Heart left ventricle (tissue), 16 donors: ENCODE results near the gene PAN3. TPM values are rescaled to one million over a fixed set of nuclear protein-coding genes. Genes with fewer than 3 reads are reported as not detected.

Experiments
- ATAC-seq, 4 donors: fragments of 200-7000 bp; cut with Tn5 transposase; one replicate each; pipeline ENCODE4 v1.9.1; 2020 to 2022; ENCODE audit warnings: moderate library complexity in 4 of 4, mild to moderate bottlenecking in 3 of 4, moderate number of reproducible peaks in 1 of 4
- DNase-seq, 5 donors: peaks; one replicate each; pipeline ENCODE4 v3.0.0-alpha.2; 2020
- H3K27ac ChIP-seq, 12 donors: fragments of 200-600 bp; sonication (generic) in 4 of 12; one replicate each; pipeline versions ENCODE4 v1.5.0 to v1.8.0; 2016 to 2022; ENCODE audit warnings: mild to moderate bottlenecking in 2 of 12
- H3K27me3 ChIP-seq, 9 donors: fragments of 200-600 bp; sonication (generic) in 2 of 9; one replicate each; pipeline versions ENCODE4 v1.5.1 to v1.8.0; 2016 to 2022; ENCODE audit warnings: mild to moderate bottlenecking in 3 of 9
- H3K36me3 ChIP-seq, 9 donors: fragments of 200-600 bp; sonication (generic) in 2 of 9; one replicate each; pipeline versions ENCODE4 v1.5.0 to v1.8.0; 2018 to 2022; ENCODE audit warnings: mild to moderate bottlenecking in 2 of 9
- H3K4me1 ChIP-seq, 12 donors: fragments of 200-600 bp; sonication (generic) in 4 of 12; one replicate each; pipeline versions ENCODE4 v1.5.0 to v1.8.0; 2016 to 2022; ENCODE audit warnings: mild to moderate bottlenecking in 3 of 12
- H3K4me3 ChIP-seq, 12 donors: fragments of 200-600 bp; sonication (generic) in 4 of 12; one replicate each; pipeline versions ENCODE4 v1.5.0 to v1.8.0; 2017 to 2022; ENCODE audit warnings: mild to moderate bottlenecking in 9 of 12, moderate library complexity in 4 of 12
- H3K9me3 ChIP-seq, 12 donors: fragments of 200-600 bp; sonication (generic) in 4 of 12; one replicate each; pipeline versions ENCODE4 v1.5.0 to v1.8.0; 2016 to 2022; ENCODE audit warnings: mild to moderate bottlenecking in 1 of 12
- CTCF ChIP-seq, 12 donors: fragments of 200-600 bp; sonication (generic) in 4 of 12; IDR thresholded peaks; one replicate each; pipeline versions ENCODE4 v1.5.0 to v1.8.0; 2018 to 2022; ENCODE audit warnings: antibody characterized with exemption in 12 of 12, mild to moderate bottlenecking in 5 of 12
- POLR2A ChIP-seq, 2 donors: fragments of 450-650 bp; IDR thresholded peaks; one replicate each; pipeline ENCODE4 v1.6.1; 2017; ENCODE audit warnings: antibody characterized with exemption in 2 of 2, mild to moderate bottlenecking in 2 of 2, moderate library complexity in 2 of 2
- whole genome bisulfite sequencing, 4 donors: extraction: QIAGEN DNeasy Blood & Tissue Kit in 2 of 4; methylation state at CpG; one replicate each; pipeline versions ENCODE4 v1.1.5 to v1.1.7; 2013 to 2018; 5-methylcytosine and 5-hydroxymethylcytosine counted together
- intact Hi-C, 10 donors: fragments of 100-400 bp; cut with DNase I; formaldehyde crosslinking; loops; one replicate each; pipeline versions ENCODE4 v1.11.1 to v1.14.2; 2022
- polyA plus RNA-seq, 2 donors: library from polyadenylated mRNA; stranded (reverse); fragments of 200-250 nt; gene quantifications; one replicate each; pipeline ENCODE4 v1.2.3, GENCODE V29; 2013
- total RNA-seq, 9 donors: library from RNA; depleted of rRNA in 2 of 9; stranded (reverse); fragments of >200 nt in 2 of 9; fragmentation: NEBNext Ultra II Directional in 3 of 9; extraction: Animal tissue kit (Norgen Biotek cat#: 25700) in 3 of 9; gene quantifications; one replicate each; pipeline versions ENCODE4 v1.1.0 to v1.2.4, GENCODE V29; 2016 to 2023
- donor health status: ischemic (EF 13 %, LVEDD 7.1; RV severe dilation, severe dysfunction).
- donor health status: healthy with polysubstance abuse.
- donor health status: DM: no; HTN: yes; CAD: no.
- donor health status: DM: no; HTN: no; CAD: no.
- donor health status: ischemic (EF 25% LVEDD 6.9; RV normal size, moderate dysfunction).
- donor health status: ischemic (EF 25% LVEDD 5.7; RV mildly dilated, moderate dysfunction).
- donor health status: healthy.
- donor health status: DM: yes; HTN: yes; CAD: no.
- donor health status: ischemic (EF 35%, LVEDD 5.7; RV mildly dilated, moderate dysfunction).
- donor health status: nonischemic (EF 11% LVEDD 7.7; RV severe dilation, severe dysfunction).
- donor health status: DM: yes; HTN: yes; CAD: no.
- donor health status: PGD.
- donor health status: ischemic (EF 29% LVEDD 5.4; RV normal size, mild dysfunction).
- donor health status: nonischemic (EF 23%, LVEDD 6.1; RV moderate dilation, normal function).

PAN3 gene
- total and polyA plus RNA-seq, 11 donors, result 4.1 to 18.8 (median 9.2) TPM

- ATAC-seq (peak in 3 of 4 donors; percentile 19 to 69 (median 47)), DNase-seq (peak in 1 of 5 donors; percentile 39)
- peaks cover 10 to 64% (median 37%) of the 10 kb centered on the region in 12 donors for H3K4me1 ChIP-seq
- no peaks in the 10 kb centered on the region for H3K9me3 ChIP-seq
- H3K4me3 ChIP-seq, result peak overlapping the region in 1 of 12 donors; percentile 1
- peak overlapping the region in 11 of 12 donors; percentile 20 to 69 (median 62) for H3K27ac ChIP-seq
- peaks cover 0 to 15% (median 0%) of the 10 kb centered on the region in 9 donors for H3K36me3 ChIP-seq
- H3K27me3 ChIP-seq, result peaks cover 0 to 9% (median 0%) of the 10 kb centered on the region in 9 donors
- 34 to 64% (median 40%) methylated on average over 4 of the region's 4 CpGs for whole genome bisulfite sequencing, 4 donors
- TF ChIP-seq POLR2A (IDR thresholded peaks at IDR 0.05), result no peak
- TF ChIP-seq CTCF (IDR thresholded peaks at IDR 0.05), result no peak
- intact Hi-C loops, result loop anchor here in 4 of 10 donors (5.0 to 10.0 kb wide), 4 partner anchors 57 to 379 kb away; partner anchors contain the start of genes FLT1 (in 1 of the 4) and SLC46A3 (in 1 of the 4)
These were observed 199.7 kb downstream of the PAN3 start for GRCh38 chr13:28338006-28338574.

GRCh38 chr13:28338742-28339141 is 200.4 kb downstream of the PAN3 start:
- no peak overlapping the region for H3K4me3 ChIP-seq
- H3K27me3 ChIP-seq, result peaks cover 0 to 9% (median 0%) of the 10 kb centered on the region in 9 donors
- DNase-seq (no peak), ATAC-seq (no peak)
- no peaks in the 10 kb centered on the region for H3K9me3 ChIP-seq
- H3K36me3 ChIP-seq, result peaks cover 0 to 15% (median 0%) of the 10 kb centered on the region in 9 donors
- peak overlapping the region in 8 of 12 donors; percentile 20 to 69 (median 62) for H3K27ac ChIP-seq
- TF ChIP-seq CTCF (IDR thresholded peaks at IDR 0.05) (no peak), POLR2A (IDR thresholded peaks at IDR 0.05) (no peak)
- intact Hi-C loops, result loop anchor here in 4 of 10 donors (5.0 to 10.0 kb wide), 4 partner anchors 56 to 379 kb away; partner anchors contain the start of genes FLT1 (in 1 of the 4) and SLC46A3 (in 1 of the 4)
- H3K4me1 ChIP-seq, result peaks cover 10 to 58% (median 36%) of the 10 kb centered on the region in 12 donors
- WGBS, 4 donors, result 77 to 95% (median 78%) methylated on average over 5 to 6 of the region's 6 CpGs

- intact Hi-C loops, result loop anchor here in 4 of 10 donors (5.0 to 10.0 kb wide), 4 partner anchors 55 to 378 kb away; partner anchors contain the start of genes FLT1 (in 1 of the 4) and SLC46A3 (in 1 of the 4)
These were observed 201.1 kb downstream of the PAN3 start for GRCh38 chr13:28339419-28339818.

More at GRCh38 chr13:28339419-28339818, 201.1 kb downstream of the PAN3 start:
- Histone ChIP-seq H3K27ac (peak overlapping the region in 1 of 12 donors; percentile 68), H3K4me3 (no peak overlapping the region), H3K27me3 (peaks cover 0 to 9% (median 0%) of the 10 kb centered on the region in 9 donors), H3K9me3 (no peaks in the 10 kb centered on the region), H3K36me3 (peaks cover 0 to 20% (median 0%) of the 10 kb centered on the region in 9 donors), H3K4me1 (peaks cover 10 to 53% (median 33%) of the 10 kb centered on the region in 12 donors)
- DNase-seq (no peak), ATAC-seq (no peak)
- TF ChIP-seq POLR2A (IDR thresholded peaks at IDR 0.05) (no peak), CTCF (IDR thresholded peaks at IDR 0.05) (no peak)
- 85 to 93% (median 91%) methylated on average over 2 of the region's 2 CpGs for whole genome bisulfite sequencing, 4 donors
